H1 (cell line): ENCODE measurements around the gene ARF3. TPM values are rescaled to one million over a fixed set of nuclear protein-coding genes. Genes with fewer than 3 reads are reported as not detected.

ENCODE experiments used
- BACH1 ChIP-seq: IDR thresholded peaks from 2 replicates; pipeline ENCODE4 v1.6.1; 2012; ENCODE audit warnings: low read length, improper control_type of control experiment
- CBX8 ChIP-seq: fragments of 300-800, 300-1000 bp; sonication (generic); IDR thresholded peaks from 2 replicates; pipeline ENCODE4 v1.7.1; 2016; ENCODE audit warnings: low read depth, low read length, borderline replicate concordance
- CTBP2 ChIP-seq: IDR thresholded peaks from 2 replicates; pipeline ENCODE4 v1.7.0; 2011; ENCODE audit warnings: borderline replicate concordance, mild to moderate bottlenecking, moderate library complexity, mixed read lengths, low read length; ENCODE audit not compliant: insufficient read depth, insufficient read length
- FOSL1 ChIP-seq: IDR thresholded peaks from 2 replicates; pipeline ENCODE4 v1.6.1; 2011; ENCODE audit warnings: mild to moderate bottlenecking, low read depth, low read length, moderate library complexity; ENCODE audit not compliant: insufficient read depth
- SIN3A ChIP-seq, 2 experiments: IDR thresholded peaks in 1 of 2; conservative IDR thresholded peaks in 1 of 2; 2 replicates each; pipeline ENCODE4 v1.6.1; 2011 to 2012; ENCODE audit warnings: low read length in 2 of 2, improper control_type of control experiment in 1 of 2, low read depth in 1 of 2, mild to moderate bottlenecking in 1 of 2
- polyA plus RNA-seq, 7 experiments: library from polyadenylated mRNA; depleted of rRNA in 3 of 7; stranded (reverse) in 5 of 7; unstranded in 2 of 7; fragments of >200 nt in 5 of 7; fragments of 200-250 nt in 2 of 7; gene quantifications; 1 replicate in 5 of 7; 2 replicates in 1 of 7; 4 replicates in 1 of 7; pipeline versions ENCODE4 v1.2.1 to v1.2.3, GENCODE V29; 2011 to 2013; ENCODE audit warnings: missing spikeins in 2 of 7, mixed read lengths in 2 of 7
- total RNA-seq: library from RNA; stranded (reverse); fragmentation: NEBNext Ultra II Directional; extraction: Animal tissue kit (Norgen Biotek cat#: 25700); gene quantifications from 2 replicates; pipeline ENCODE4 v1.2.1, GENCODE V29; 2021
- TF ChIP-seq, protein P1 (sequence below): fragments of 300-600 bp; sonication (generic); IDR thresholded peaks from 2 replicates; pipeline ENCODE4 v1.7.1; 2012; ENCODE audit warnings: low read length, moderate library complexity, mild to moderate bottlenecking, inconsistent platforms; ENCODE audit not compliant: insufficient replicate concordance
- TF ChIP-seq, protein P2 (sequence below): IDR thresholded peaks from 2 replicates; pipeline ENCODE4 v1.6.1; 2012; ENCODE audit warnings: low read length, inconsistent platforms

Gene ARF3
- total and polyA plus RNA-seq, 2 of the 8 experiments (the other 6 are each of a cell fraction or from before 2014, with no cell fraction given) = 231 to 250 TPM

DNA sequence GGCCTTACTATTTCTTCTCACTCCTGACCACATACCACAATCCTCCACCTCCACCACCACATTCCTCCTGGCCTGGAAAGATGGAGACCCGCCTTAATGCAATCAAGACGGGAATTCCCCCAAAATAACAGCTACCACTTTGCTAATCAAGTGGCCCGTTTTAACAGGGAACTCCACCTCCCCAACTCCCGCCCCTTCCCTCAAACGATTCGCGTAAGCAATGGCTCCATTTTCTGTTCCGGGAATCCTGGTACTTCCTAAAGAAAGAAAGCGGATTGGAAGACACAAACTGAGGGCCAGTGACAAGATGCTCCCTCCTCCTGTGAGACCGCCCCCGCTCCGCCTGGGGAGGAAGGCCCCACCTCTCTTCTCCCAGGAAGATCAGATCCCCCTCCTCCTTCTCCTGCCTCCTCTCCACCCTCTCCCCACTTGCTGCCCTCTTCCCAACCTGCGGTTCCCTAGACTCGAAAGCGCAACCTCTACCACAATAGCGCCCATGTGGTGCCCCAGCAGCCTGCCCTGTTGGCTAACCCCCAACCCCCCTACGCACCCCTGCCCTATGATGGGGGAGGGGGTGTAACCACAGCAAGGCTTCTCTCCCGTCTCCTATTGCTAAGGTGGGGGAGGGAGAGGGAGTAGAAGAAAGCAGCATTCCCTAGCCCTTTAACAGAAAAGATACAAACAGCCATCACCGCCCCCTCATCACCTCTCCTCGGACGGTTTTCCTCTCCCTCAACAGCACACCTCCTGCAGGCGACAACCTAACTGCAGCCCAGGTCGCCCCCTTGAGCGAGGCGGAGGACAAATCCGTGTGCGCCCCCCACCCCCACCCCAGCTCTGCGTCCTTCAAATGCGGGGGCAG is 777 bp downstream of the ARF3 start (continued):
- TF ChIP-seq, protein P1, sequence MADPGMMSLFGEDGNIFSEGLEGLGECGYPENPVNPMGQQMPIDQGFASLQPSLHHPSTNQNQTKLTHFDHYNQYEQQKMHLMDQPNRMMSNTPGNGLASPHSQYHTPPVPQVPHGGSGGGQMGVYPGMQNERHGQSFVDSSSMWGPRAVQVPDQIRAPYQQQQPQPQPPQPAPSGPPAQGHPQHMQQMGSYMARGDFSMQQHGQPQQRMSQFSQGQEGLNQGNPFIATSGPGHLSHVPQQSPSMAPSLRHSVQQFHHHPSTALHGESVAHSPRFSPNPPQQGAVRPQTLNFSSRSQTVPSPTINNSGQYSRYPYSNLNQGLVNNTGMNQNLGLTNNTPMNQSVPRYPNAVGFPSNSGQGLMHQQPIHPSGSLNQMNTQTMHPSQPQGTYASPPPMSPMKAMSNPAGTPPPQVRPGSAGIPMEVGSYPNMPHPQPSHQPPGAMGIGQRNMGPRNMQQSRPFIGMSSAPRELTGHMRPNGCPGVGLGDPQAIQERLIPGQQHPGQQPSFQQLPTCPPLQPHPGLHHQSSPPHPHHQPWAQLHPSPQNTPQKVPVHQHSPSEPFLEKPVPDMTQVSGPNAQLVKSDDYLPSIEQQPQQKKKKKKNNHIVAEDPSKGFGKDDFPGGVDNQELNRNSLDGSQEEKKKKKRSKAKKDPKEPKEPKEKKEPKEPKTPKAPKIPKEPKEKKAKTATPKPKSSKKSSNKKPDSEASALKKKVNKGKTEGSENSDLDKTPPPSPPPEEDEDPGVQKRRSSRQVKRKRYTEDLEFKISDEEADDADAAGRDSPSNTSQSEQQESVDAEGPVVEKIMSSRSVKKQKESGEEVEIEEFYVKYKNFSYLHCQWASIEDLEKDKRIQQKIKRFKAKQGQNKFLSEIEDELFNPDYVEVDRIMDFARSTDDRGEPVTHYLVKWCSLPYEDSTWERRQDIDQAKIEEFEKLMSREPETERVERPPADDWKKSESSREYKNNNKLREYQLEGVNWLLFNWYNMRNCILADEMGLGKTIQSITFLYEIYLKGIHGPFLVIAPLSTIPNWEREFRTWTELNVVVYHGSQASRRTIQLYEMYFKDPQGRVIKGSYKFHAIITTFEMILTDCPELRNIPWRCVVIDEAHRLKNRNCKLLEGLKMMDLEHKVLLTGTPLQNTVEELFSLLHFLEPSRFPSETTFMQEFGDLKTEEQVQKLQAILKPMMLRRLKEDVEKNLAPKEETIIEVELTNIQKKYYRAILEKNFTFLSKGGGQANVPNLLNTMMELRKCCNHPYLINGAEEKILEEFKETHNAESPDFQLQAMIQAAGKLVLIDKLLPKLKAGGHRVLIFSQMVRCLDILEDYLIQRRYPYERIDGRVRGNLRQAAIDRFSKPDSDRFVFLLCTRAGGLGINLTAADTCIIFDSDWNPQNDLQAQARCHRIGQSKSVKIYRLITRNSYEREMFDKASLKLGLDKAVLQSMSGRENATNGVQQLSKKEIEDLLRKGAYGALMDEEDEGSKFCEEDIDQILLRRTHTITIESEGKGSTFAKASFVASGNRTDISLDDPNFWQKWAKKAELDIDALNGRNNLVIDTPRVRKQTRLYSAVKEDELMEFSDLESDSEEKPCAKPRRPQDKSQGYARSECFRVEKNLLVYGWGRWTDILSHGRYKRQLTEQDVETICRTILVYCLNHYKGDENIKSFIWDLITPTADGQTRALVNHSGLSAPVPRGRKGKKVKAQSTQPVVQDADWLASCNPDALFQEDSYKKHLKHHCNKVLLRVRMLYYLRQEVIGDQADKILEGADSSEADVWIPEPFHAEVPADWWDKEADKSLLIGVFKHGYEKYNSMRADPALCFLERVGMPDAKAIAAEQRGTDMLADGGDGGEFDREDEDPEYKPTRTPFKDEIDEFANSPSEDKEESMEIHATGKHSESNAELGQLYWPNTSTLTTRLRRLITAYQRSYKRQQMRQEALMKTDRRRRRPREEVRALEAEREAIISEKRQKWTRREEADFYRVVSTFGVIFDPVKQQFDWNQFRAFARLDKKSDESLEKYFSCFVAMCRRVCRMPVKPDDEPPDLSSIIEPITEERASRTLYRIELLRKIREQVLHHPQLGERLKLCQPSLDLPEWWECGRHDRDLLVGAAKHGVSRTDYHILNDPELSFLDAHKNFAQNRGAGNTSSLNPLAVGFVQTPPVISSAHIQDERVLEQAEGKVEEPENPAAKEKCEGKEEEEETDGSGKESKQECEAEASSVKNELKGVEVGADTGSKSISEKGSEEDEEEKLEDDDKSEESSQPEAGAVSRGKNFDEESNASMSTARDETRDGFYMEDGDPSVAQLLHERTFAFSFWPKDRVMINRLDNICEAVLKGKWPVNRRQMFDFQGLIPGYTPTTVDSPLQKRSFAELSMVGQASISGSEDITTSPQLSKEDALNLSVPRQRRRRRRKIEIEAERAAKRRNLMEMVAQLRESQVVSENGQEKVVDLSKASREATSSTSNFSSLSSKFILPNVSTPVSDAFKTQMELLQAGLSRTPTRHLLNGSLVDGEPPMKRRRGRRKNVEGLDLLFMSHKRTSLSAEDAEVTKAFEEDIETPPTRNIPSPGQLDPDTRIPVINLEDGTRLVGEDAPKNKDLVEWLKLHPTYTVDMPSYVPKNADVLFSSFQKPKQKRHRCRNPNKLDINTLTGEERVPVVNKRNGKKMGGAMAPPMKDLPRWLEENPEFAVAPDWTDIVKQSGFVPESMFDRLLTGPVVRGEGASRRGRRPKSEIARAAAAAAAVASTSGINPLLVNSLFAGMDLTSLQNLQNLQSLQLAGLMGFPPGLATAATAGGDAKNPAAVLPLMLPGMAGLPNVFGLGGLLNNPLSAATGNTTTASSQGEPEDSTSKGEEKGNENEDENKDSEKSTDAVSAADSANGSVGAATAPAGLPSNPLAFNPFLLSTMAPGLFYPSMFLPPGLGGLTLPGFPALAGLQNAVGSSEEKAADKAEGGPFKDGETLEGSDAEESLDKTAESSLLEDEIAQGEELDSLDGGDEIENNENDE = no peak
- TF ChIP-seq SIN3A (conservative IDR thresholded peaks at IDR 0.05 in 1 of 2, IDR thresholded peaks at IDR 0.05 in 1 of 2; ENCODE audit: low read depth in 1 of 2, low read length in 2 of 2) = peak; percentile 25 to 82; a peak in 2 of 4 replicates
- TF ChIP-seq BACH1 = no peak
- TF ChIP-seq, protein P2, sequence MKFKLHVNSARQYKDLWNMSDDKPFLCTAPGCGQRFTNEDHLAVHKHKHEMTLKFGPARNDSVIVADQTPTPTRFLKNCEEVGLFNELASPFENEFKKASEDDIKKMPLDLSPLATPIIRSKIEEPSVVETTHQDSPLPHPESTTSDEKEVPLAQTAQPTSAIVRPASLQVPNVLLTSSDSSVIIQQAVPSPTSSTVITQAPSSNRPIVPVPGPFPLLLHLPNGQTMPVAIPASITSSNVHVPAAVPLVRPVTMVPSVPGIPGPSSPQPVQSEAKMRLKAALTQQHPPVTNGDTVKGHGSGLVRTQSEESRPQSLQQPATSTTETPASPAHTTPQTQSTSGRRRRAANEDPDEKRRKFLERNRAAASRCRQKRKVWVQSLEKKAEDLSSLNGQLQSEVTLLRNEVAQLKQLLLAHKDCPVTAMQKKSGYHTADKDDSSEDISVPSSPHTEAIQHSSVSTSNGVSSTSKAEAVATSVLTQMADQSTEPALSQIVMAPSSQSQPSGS = no peak
- TF ChIP-seq CTBP2 = no peak
- TF ChIP-seq CBX8 = no peak
- TF ChIP-seq FOSL1 = no peak
